GM12874 (cell line): ENCODE results near the gene HOXA4.

Experiments used
- CTCF ChIP-seq: IDR thresholded peaks from 2 replicates; pipeline ENCODE4 v1.5.1; 2011; ENCODE audit warnings: low read depth, mild to moderate bottlenecking, control low read depth, low read length, moderate library complexity; ENCODE audit not compliant: insufficient read depth

The HOXA4 gene

GRCh38 chr7:27133409-27134231 lies 3.1 kb upstream of the HOXA4 start:
- no peak for TF ChIP-seq CTCF

- no peak for TF ChIP-seq CTCF
Observed at GRCh38 chr7:27132978-27133377, 2.4 kb upstream of the HOXA4 start.

GRCh38 chr7:27132214-27132613 lies 1.7 kb upstream of the HOXA4 start:
- TF ChIP-seq CTCF = no peak

GRCh38 chr7:27131390-27131819 lies 848 bp upstream of the HOXA4 start:
- TF ChIP-seq CTCF = no peak

- no peak for TF ChIP-seq CTCF
Observed at GRCh38 chr7:27129729-27130539, 623 bp downstream of the HOXA4 start.

GRCh38 chr7:27128776-27129728 lies 1.5 kb downstream of the HOXA4 start:
- no peak for TF ChIP-seq CTCF
